Measurements from ENCODE around the gene ARHGAP10. TPM values are rescaled to one million over a fixed set of nuclear protein-coding genes. Genes with fewer than 3 reads are reported as not detected.
"Not testable (repeated sequence)": the region's sequence is repeated elsewhere in the genome, so short reads cannot be mapped to it uniquely, and the experiment has no call there.

Gene ARHGAP10
- total and polyA plus RNA-seq, 3 donors from 2014 or later, result 17.4 to 108 (median 83.5) TPM

DNA sequence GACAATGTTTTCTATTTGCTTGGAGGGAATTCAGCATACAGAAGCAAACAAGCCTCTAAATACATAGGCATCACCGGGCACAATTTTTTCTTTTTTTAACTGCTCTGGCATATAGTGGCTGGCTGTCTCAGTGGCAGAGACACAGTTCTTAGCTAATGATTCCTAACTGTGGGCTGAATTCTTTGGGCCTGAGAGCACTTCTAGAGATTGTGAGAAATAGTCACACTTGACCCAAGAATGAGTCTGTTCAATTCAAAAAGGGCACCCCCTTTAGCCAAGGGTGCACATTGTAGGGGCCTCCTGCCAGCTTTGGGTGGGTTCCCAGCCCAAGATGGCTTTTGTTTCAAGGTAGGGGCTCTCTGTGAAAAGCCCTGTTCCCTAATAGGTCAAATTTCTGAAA is 345.7 kb downstream of the ARHGAP10 start:
- no peaks in the 10 kb centered on the region for H3K4me1 ChIP-seq

GRCh38 chr4:148078061-148078460 is 346.2 kb downstream of the ARHGAP10 start:
- Histone ChIP-seq H3K4me1 (no peaks in the 10 kb centered on the region), H3K9me3 (no peaks in the 10 kb centered on the region), H3K27ac (no peak overlapping the region), H3K4me3 (no peak overlapping the region), H3K36me3 (ENCODE audit: low read depth, missing control alignments) (no peaks in the 10 kb centered on the region), H3K27me3 (no peaks in the 10 kb centered on the region)
- TF ChIP-seq, protein P1, sequence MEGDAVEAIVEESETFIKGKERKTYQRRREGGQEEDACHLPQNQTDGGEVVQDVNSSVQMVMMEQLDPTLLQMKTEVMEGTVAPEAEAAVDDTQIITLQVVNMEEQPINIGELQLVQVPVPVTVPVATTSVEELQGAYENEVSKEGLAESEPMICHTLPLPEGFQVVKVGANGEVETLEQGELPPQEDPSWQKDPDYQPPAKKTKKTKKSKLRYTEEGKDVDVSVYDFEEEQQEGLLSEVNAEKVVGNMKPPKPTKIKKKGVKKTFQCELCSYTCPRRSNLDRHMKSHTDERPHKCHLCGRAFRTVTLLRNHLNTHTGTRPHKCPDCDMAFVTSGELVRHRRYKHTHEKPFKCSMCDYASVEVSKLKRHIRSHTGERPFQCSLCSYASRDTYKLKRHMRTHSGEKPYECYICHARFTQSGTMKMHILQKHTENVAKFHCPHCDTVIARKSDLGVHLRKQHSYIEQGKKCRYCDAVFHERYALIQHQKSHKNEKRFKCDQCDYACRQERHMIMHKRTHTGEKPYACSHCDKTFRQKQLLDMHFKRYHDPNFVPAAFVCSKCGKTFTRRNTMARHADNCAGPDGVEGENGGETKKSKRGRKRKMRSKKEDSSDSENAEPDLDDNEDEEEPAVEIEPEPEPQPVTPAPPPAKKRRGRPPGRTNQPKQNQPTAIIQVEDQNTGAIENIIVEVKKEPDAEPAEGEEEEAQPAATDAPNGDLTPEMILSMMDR (IDR thresholded peaks at IDR 0.05), result no peak
- TF ChIP-seq POLR2A (IDR thresholded peaks at IDR 0.05), result no peak
- DNase-seq, result no peak
- 90 to 94% methylated on average over 2 of the region's 2 CpGs for WGBS, 2 donors
- intact Hi-C loops (cut with DNase I; ENCODE audit: low total_unique reads), result no loop called here

More for the DNA sequence above, 345.7 kb downstream of the ARHGAP10 start:
- Histone ChIP-seq H3K9me3 (no peaks in the 10 kb centered on the region), H3K36me3 (ENCODE audit: low read depth, missing control alignments) (no peaks in the 10 kb centered on the region), H3K27ac (no peak overlapping the region), H3K27me3 (no peaks in the 10 kb centered on the region), H3K4me3 (no peak overlapping the region)
- no peak for TF ChIP-seq POLR2A (IDR thresholded peaks at IDR 0.05)
- TF ChIP-seq, protein P1 (IDR thresholded peaks at IDR 0.05), result no peak
- DNase-seq, result no peak
- WGBS, 2 donors, result 91 to 96% methylated on average over 1 of the region's 1 CpG
- intact Hi-C loops (cut with DNase I; ENCODE audit: low total_unique reads), result no loop called here

GRCh38 chr4:148079961-148080360 is 348.1 kb downstream of the ARHGAP10 start:
- 78 to 84% methylated on average over 7 of the region's 7 CpGs for WGBS, 2 donors
- Histone ChIP-seq H3K27ac (no peak overlapping the region), H3K27me3 (no peaks in the 10 kb centered on the region), H3K36me3 (ENCODE audit: low read depth, missing control alignments) (no peaks in the 10 kb centered on the region), H3K4me3 (no peak overlapping the region), H3K9me3 (no peaks in the 10 kb centered on the region), H3K4me1 (no peaks in the 10 kb centered on the region)
- TF ChIP-seq, protein P1 (IDR thresholded peaks at IDR 0.05), result no peak
- no peak for TF ChIP-seq POLR2A (IDR thresholded peaks at IDR 0.05)
- no peak for DNase-seq
- intact Hi-C loops (cut with DNase I; ENCODE audit: low total_unique reads), result no loop called here

DNA sequence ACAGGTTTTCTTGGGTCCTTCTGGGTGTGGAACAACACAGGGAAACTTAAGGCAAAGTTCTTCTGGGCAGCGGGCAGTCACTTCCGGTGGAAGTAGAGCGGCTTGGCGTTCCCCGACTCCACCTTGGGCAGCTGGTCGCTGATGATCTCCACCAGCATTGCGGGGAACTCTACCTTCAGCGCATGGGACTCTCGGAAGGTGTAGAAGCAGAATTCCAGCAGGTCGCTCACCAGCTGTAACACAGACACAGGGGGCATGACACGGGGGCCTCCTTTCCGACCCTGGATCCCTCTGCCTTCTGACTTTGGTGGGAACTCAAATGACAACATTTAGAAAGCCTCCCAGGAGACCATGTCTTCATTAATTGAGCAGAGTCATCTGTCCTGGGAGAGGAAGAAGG is 349.4 kb downstream of the ARHGAP10 start:
- Histone ChIP-seq H3K9me3 (no peaks in the 10 kb centered on the region), H3K36me3 (ENCODE audit: low read depth, missing control alignments) (no peaks in the 10 kb centered on the region), H3K4me1 (no peaks in the 10 kb centered on the region), H3K27me3 (no peaks in the 10 kb centered on the region), H3K27ac (no peak overlapping the region), H3K4me3 (no peak overlapping the region)
- intact Hi-C loops (cut with DNase I; ENCODE audit: low total_unique reads), result no loop called here
- 86 to 88% methylated on average over 5 to 12 of the region's 12 CpGs for WGBS, 2 donors
- TF ChIP-seq, protein P1 (IDR thresholded peaks at IDR 0.05), result no peak
- TF ChIP-seq POLR2A (IDR thresholded peaks at IDR 0.05), result no peak
- DNase-seq, result no peak

DNA sequence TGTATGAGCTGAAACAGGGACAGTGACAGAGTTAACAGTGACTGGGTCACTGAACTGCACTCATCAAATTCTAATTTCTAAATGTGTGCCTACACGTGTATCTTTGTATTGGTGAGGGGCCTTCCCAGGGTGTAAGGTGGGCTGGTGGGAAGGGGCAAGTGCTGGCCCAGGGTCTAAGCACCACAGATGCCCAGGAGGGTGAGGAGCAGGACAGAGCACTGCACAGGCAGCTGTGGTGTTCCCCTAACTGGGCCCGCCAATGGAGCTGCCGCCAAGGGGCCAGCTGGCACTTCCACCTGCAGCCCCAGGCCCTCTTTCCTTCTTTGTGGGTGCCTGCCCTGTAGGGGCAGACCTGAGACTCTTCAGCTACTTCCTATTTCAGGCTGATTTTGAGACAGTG is 349.9 kb downstream of the ARHGAP10 start:
- Histone ChIP-seq H3K27ac (no peak overlapping the region), H3K4me3 (no peak overlapping the region), H3K9me3 (no peaks in the 10 kb centered on the region), H3K4me1 (no peaks in the 10 kb centered on the region), H3K36me3 (ENCODE audit: low read depth, missing control alignments) (no peaks in the 10 kb centered on the region), H3K27me3 (no peaks in the 10 kb centered on the region)
- no peak for TF ChIP-seq POLR2A (IDR thresholded peaks at IDR 0.05)
- TF ChIP-seq, protein P1 (IDR thresholded peaks at IDR 0.05), result no peak
- no peak for DNase-seq
- intact Hi-C loops (cut with DNase I; ENCODE audit: low total_unique reads), result no loop called here
- 80 to 95% methylated on average over 1 to 3 of the region's 3 CpGs for WGBS, 2 donors

DNA sequence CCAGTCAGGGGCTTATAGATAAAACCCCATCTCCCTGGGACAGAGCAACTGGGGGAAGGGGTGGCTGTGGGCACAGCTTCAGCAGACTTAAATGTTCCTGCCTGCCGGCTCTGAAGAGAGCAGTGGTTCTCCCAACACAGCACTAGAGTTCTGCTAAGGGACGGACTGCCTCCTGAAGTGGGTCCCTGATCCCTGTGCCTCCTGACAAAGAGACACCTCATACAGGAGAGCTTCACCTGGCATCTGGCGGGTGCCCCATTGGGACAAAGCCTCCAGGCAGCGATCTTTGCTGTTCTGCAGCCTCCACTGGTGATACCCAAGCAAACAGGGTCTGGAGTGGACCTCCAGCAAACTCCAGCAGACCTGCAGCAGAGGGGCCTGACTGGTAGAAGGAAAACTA is 351.2 kb downstream of the ARHGAP10 start:
- DNase-seq; H3K27me3 ChIP-seq; H3K4me1 ChIP-seq; intact Hi-C loops (cut with DNase I; ENCODE audit: low total_unique reads); H3K4me3 ChIP-seq; H3K36me3 ChIP-seq (ENCODE audit: low read depth, missing control alignments); H3K27ac ChIP-seq; H3K9me3 ChIP-seq: not testable (repeated sequence)
- 96% methylated on average over 4 of the region's 4 CpGs; no CpG with 5 or more reads in 1 of the 2 donors for WGBS, 2 donors

Measured in testis (tissue), 3 donors.